Kidney tubule cell (primary cell): ENCODE data around the gene PDE8A.
"Not testable (repeated sequence)": the region's sequence is repeated elsewhere in the genome, so short reads cannot be mapped to it uniquely, and the experiment has no call there.

Source experiments
- DNase-seq: peaks from one replicate; pipeline ENCODE4 v3.0.0-alpha.2; 2018; ENCODE audit warnings: low spot score

PDE8A gene

DNA sequence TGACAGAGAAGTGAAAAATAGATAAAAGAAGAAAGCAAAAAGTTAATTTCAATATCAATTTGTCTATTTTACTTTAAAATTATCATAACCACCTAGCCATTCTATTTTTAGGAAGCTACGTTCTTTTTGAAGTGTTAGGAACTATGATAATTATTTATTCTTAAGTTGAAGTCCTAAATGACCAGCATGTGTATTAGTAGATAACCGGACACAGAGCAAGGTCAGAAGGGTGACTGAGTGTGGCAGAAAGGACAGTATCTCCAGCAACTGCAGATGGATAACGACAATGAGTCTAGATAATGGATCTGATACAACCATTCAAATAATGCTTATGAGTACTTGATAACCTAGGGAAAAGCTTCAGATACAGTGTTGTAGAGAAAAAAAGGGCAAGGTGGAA lies 198.0 kb downstream of the PDE8A start:
- no peak for DNase-seq

DNA sequence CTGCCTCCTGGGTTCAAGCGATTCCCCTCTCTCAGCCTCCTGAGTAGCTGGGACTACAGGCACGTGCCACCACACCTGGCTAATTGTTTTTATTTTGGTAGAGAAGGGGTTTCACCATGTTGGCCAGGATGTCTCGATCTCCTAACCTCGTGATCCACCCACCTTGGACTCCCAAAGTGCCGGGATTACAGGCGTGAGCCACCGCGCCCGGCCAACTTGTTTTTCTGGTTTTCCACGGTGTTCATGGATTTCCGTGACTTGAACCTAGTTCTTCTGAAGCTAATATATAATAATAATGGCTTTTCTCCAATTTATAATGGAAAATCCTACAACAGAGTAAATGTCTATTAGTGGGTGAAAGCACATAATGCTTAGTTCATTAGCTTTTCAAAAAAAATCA lies 203.7 kb downstream of the PDE8A start:
- DNase-seq = not testable (repeated sequence)

DNA sequence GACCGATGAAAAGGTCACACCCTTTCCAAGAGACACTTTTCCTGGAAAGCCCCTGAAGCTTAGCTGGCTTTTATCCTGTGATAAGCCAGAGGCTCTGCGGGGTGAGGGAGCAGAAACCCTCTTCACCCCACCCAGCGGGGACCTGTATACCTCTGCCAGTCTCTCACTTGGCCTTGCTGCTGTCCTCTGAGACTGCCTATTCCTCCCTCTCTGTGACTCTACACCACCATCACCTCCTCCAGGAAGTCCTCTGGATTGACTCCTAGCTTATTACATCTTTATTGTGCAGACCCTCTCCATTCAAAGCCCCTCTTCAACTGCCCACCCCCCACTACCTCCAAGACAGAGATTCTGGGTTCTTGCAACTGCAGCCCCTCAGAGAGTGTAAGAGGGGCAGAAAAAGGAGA lies 206.5 kb downstream of the PDE8A start:
- not testable (repeated sequence) for DNase-seq
